KBM-7 (cell line): ENCODE data around the gene SYT5.
"Not testable (repeated sequence)": the region's sequence is repeated elsewhere in the genome, so short reads cannot be mapped to it uniquely, and the experiment has no call there.

Source experiments
- DNase-seq: peaks from one replicate; pipeline ENCODE4 v3.0.0-alpha.2; 2015
- in situ Hi-C: fragments of 300-500 bp; cut with MboI; formaldehyde crosslinking; loops from 2 replicates; pipeline ENCODE4 v1.14.3; 2020; ENCODE audit warnings: low sequenced_read_pairs, low pct_unique_long_range_greater_than_20kb, mixed read lengths

The SYT5 gene

GRCh38 chr19:55173714-55174409 is 6.2 kb downstream of the SYT5 start:
- no peak for DNase-seq
- in situ Hi-C loops = no loop called here

DNA sequence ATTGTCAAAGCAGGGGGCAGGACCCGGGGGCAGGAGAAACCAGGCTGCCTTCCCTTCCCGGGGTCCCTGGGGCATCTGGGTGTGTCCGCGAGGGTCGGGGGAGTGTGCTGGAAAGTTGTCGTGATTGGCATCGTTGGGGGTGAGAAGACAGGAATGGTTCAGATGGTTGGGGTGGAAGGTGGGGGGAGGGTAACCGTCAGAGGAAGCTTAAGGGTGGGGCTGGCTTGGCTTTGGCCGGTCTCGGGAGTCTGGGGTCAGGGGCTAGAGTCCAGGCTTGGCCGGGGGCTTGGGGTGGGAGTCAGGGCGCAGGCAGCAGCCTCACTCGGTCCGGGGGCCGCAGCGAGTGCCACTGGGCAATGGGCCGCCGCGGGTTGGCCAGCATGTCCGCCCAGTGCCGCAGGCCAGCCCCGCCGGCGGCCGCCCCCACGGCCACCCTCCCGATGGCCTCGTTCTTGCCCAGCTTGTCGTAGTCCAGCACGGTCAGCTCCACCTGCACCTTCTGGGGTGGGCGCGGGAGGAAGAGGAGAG is 6.8 kb downstream of the SYT5 start:
- in situ Hi-C loops = no loop called here
- DNase-seq = no peak

GRCh38 chr19:55172741-55173140 is 7.3 kb downstream of the SYT5 start:
- in situ Hi-C loops = no loop called here
- no peak for DNase-seq

DNA sequence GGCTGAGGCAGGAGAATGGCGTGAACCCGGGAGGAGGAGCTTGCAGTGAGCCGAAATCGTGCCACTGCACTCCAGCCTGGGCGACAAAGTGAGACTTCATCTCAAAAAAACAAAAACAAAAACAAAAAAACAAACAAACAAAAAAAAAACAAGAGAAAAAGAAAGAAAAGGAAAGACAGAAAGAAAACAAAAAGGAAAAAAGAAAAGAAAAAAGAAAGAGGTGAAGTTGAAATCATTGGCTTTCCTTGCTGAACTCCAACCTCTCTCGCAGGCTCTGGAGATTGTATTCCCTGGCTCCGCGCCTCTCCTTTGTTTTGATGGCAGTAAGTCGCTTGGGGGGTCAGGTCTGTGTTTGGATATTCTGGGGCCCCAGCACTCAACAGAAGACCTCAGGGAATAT is 7.8 kb downstream of the SYT5 start:
- DNase-seq, in situ Hi-C loops: not testable (repeated sequence)

DNA sequence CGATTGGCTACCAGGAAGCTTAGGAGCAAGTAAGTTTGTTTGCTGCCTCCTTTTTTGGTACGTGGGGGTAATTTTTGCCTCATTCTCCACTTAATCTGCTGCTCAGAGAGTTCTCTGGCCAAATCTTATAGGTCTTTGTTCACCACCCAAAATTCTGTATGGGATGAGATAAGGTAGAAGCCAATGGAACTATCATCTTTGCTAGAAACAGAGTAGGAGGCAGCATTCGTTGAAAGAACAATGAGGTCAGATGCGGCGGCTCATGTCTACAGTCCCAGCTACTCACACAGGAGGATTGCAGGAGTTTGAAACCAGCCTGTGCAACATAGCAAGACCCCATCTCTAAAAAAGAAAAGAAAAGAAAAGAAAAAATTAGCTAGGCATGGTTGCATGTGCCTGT is 8.6 kb downstream of the SYT5 start:
- no peak for DNase-seq
- in situ Hi-C loops = no loop called here

GRCh38 chr19:55169136-55169535 is 11.0 kb downstream of the SYT5 start:
- DNase-seq = no peak
- in situ Hi-C loops = no loop called here

DNA sequence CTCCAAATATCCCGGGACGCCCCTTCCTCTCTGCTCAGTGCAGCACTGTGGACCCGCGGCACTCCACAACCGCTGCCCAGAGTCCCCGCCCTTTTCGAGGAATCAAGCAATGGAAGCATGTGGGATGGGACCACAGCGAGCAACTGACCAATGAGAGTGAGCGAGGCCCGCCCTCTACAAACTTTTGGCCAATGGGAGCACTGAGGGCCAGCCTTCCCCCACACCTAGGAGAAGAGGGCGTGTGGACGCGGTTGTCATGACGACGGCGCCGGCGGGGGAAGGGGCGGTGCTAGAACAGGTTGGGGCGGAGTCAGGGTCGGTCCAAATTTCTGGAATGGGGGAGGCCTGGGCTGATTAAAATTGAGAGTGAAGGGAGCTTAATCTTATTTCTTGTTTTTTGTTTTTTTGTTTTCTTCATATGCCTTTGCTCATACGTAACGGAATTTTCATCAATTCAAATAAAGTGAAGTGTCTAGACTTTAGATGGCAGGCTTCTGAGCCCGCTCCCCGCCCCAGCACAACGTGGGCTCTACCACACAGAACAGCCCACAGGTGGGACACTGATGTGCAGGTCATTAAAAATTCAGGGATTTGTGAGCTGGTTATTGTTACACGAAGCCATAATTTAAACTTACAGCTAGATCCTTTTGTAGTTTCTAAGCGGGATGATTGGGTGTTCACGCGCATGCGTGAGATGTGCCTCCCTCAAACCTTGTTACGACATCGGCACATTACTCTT is 13.4 kb downstream of the SYT5 start, which contains the start of gene DNAAF3:
DNAAF3 (minus strand) TSS at position 84 of the 739 bp plus-strand sequence. CDS start 200 bp downstream, outside the sequence.
- in situ Hi-C loops = no loop called here

GRCh38 chr19:55165952-55166529 is 14.0 kb downstream of the SYT5 start:
- in situ Hi-C loops = no loop called here
- DNase-seq = peak; percentile 88

More for the DNA sequence above, 13.4 kb downstream of the SYT5 start, which contains the start of gene DNAAF3:
- peak; percentile 98 for DNase-seq

GRCh38 chr19:55161571-55162322 is 18.3 kb downstream of the SYT5 start:
- no peak for DNase-seq
- in situ Hi-C loops = no loop called here

- no peak for DNase-seq
- in situ Hi-C loops = no loop called here
Measured at GRCh38 chr19:55160986-55161365, 19.1 kb downstream of the SYT5 start.

GRCh38 chr19:55160128-55160985 is 19.7 kb downstream of the SYT5 start:
- DNase-seq = peak; percentile 95
- in situ Hi-C loops = no loop called here

DNA sequence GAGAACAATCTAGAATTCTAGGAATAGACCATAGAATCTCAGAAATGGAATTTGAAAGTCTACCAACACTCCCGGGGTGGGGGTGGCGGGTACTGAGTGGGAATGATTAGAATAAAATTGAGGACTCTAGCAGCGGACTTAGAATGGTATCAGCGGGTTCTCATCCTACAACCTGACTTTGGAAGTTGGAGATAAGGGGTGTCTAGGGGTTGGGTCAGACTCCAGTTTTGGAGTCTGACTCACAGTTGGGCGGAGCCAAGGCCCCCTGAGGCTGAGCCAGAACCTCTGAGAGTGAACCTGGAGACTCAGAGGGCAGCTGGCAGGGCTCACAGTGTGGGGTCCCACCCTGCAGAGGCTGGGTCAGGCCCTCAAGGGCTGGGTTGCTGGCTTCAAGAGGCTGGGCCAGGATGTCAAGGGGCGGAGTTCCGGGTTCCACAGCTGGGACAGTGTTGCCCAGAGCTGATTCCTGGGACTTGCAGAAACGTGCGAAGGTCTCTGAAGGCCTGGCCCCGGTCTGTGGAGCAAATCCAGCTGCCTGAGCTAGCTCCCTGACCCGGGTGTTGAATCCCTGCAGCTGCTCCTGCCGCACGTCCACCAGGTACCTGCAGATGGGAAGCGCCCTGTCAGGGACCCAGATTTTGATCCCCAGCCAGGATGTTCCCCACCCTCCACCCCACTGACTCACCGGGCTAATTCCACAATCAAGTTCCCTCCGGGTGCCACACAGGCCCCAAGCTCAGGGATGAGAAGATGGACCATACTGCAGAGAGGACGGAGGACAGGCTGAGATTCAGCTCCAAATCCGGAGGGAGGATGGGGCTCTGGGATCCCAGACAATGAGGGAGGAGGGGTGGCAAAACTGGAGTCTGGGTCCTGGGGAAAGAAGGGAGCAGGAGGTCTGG is 21.0 kb downstream of the SYT5 start:
- in situ Hi-C loops = no loop called here
- DNase-seq = no peak

DNA sequence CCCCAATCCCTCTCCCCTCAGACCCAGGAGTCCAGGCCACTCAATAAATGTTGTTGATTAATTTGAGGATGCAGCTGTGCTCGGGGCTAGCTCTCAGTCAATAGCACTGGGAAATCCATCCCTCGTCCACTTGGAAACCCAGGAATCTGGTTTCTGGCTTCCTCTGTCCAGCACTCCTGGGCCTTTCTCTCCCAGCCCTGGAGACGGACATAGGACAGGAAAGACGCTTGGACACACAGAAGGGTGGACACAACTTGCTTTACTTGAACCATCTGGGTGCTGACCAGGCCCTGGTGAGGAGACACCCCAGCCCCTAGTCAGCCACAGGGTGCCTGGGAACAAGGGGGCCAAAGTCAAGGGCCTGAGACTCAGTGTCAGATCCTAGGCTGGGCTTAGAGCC is 21.7 kb downstream of the SYT5 start:
- in situ Hi-C loops = no loop called here

DNA sequence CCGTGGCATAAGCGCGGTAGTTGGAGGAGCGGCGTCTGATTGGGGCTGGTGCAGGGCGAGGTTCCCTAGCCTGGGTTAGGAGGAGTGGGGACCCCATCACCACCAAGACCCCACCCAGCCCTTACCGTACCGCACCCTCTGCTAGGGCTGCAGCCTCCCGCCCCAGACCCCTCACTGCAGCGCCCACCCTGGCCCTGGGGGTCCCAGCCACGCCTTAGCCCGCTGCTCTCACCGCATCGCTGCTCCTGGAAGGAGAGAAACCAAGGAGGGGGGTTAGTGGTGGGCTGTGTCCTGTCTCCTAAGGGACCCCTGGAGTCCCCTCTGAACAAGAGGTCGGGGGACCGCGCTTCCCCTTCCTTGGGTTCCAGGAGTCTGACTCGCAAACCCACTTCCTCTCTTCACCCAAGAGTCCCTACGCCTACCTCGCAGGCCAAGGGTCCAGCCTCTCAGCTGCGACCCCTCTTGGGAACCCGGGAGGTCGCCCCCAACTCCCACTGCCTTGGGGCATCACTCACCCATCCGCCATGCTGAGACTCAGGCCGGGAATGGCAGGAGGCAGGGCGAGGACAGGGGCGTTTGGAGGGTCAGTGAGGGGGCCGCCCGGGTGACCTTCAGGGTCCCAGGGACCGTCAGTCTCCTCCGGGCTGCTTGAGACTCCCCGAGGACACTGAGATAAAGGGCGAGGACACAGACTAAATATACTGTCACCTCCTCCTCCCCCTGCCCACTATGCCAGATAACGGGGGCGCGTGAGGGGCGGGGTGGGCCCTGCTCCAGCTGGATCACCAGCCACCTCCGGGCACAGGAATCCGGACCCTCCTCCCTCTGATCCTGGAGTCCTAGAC is 22.8 kb downstream of the SYT5 start, which contains the start of gene TNNI3:
TNNI3 (minus strand) TSS at position 669 of the 845 bp plus-strand sequence; CDS start at position 526, 143 bp downstream.
- no peak for DNase-seq
- in situ Hi-C loops = no loop called here

More for the DNA sequence above, 21.7 kb downstream of the SYT5 start:
- DNase-seq = no peak

GRCh38 chr19:55156202-55157063 is 23.7 kb downstream of the SYT5 start:
- in situ Hi-C loops = no loop called here
- no peak for DNase-seq

DNA sequence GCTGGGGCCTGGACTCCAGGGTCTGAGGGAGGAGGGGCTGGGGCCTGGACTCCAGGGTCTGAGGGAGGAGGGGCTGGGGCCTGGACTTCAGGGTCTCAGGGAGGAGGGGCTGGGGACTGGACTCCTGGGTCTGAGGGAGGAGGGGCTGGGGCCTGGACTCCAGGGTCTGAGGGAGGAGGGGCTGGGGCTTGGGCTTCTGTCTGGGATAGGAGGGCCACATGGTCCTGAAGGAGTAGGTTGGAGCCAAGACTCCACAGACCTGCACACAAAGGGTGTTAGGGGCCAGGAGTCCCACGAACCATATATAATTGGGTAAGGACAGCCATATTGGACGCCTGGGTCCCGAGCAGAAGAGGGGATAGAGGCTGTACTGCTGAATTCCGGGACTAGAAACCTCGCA is 24.3 kb downstream of the SYT5 start:
- in situ Hi-C loops, DNase-seq: not testable (repeated sequence)
